Measurements from ENCODE around the gene ARMC5. TPM values are rescaled to one million over a fixed set of nuclear protein-coding genes. Genes with fewer than 3 reads are reported as not detected.

ARMC5 gene
- total and polyA plus RNA-seq, 9 of the 15 experiments (the other 6 are each of a cell fraction or from before 2014, with no cell fraction given), result 0.11 to 13.5 (median 2.1) TPM

- no peak for TF ChIP-seq FOXP4 (CRISPR knock-in tag; IDR thresholded peaks at IDR 0.05; ENCODE audit: borderline replicate concordance)
- 0 out of 2 replicates have a peak, but pooled peaks have one; percentile 59 for TF ChIP-seq HIVEP1 (CRISPR knock-in tag; IDR thresholded peaks at IDR 0.05)
- no peak for TF ChIP-seq PTBP1 (IDR thresholded peaks at IDR 0.05; ENCODE audit: low read depth, low read length)
- TF ChIP-seq YBX1 (IDR thresholded peaks at IDR 0.05), result no peak
- TF ChIP-seq HDAC1 (IDR thresholded peaks at IDR 0.05), result peak in 1 of 2 experiments; percentile 87; a peak in 2 of 4 replicates
- peak in 1 of 3 experiments; percentile 83; a peak in 2 of 6 replicates for TF ChIP-seq ZBTB11 (CRISPR knock-in tag; IDR thresholded peaks at IDR 0.05)
- TF ChIP-seq ZBTB7A (IDR thresholded peaks at IDR 0.05; ENCODE audit: borderline replicate concordance, control insufficient read depth, low read depth, low read length), result peak; percentile 58
- no peak for TF ChIP-seq DIDO1 (tag; IDR thresholded peaks at IDR 0.05; ENCODE audit: low read depth)
- no peak for TF ChIP-seq CBX1 (IDR thresholded peaks at IDR 0.05; ENCODE audit: low read depth)
- no peak for TF ChIP-seq ZNF274 (IDR thresholded peaks at IDR 0.05; ENCODE audit: borderline replicate concordance, low read depth, low read length)
- TF ChIP-seq SETDB1 (IDR thresholded peaks at IDR 0.05; ENCODE audit: low read length), result no peak
- TF ChIP-seq RERE (CRISPR knock-in tag; IDR thresholded peaks at IDR 0.05; ENCODE audit: borderline replicate concordance), result no peak
- TF ChIP-seq ZEB2 (IDR thresholded peaks at IDR 0.05), result no peak
- TF ChIP-seq LARP7 (IDR thresholded peaks at IDR 0.05), result no peak
- TF ChIP-seq TBP (optimal IDR thresholded peaks at IDR 0.05; ENCODE audit: low read depth, low read length), result peak; percentile 96
- TF ChIP-seq HMG20B (CRISPR knock-in tag; IDR thresholded peaks at IDR 0.05), result no peak
- TF ChIP-seq EP400 (IDR thresholded peaks at IDR 0.05), result peak; percentile 99
Measured at GRCh38 chr16:31458844-31459686, at the start of gene ARMC5 (continued).
